CD8-positive, alpha-beta memory T cell (primary cell): Measurements from ENCODE around the gene SSX2IP. TPM values are rescaled to one million over a fixed set of nuclear protein-coding genes. Genes with fewer than 3 reads are reported as not detected.

Experiments
- CTCF ChIA-PET: fragments of 350-600 bp; sonication (Branson Sonifier 250); formaldehyde crosslinking; loops from one replicate; lab custom pipeline; 2021; ENCODE audit warnings: antibody characterized with exemption; lab: Charles Lee
- POLR2A ChIA-PET: fragments of 350-600 bp; sonication (Branson Sonifier 250); formaldehyde crosslinking; loops from one replicate; lab custom pipeline; 2021; ENCODE audit warnings: antibody characterized with exemption; lab: Charles Lee
- DNase-seq, 5 donors: peaks; one replicate each; pipeline versions ENCODE4 v3.0.0 to v3.0.0-alpha.2; 2020 to 2022; ENCODE audit warnings: mixed read lengths in 1 of 5
- H3K27ac ChIP-seq: one replicate; pipeline ENCODE4 v1.7.0; 2013; ENCODE audit warnings: low read depth, mild to moderate bottlenecking, low read length, moderate library complexity
- H3K27me3 ChIP-seq: 2 replicates; pipeline ENCODE4 v1.7.0; 2013; ENCODE audit warnings: low read length, mild to moderate bottlenecking; ENCODE audit not compliant: insufficient read depth, poor library complexity, severe bottlenecking
- H3K36me3 ChIP-seq: 2 replicates; pipeline ENCODE4 v1.7.0; 2013; ENCODE audit warnings: mild to moderate bottlenecking, low read length, moderate library complexity; ENCODE audit not compliant: insufficient read depth
- H3K4me1 ChIP-seq: 2 replicates; pipeline ENCODE4 v1.7.0; 2013; ENCODE audit warnings: mild to moderate bottlenecking, low read length, moderate library complexity; ENCODE audit not compliant: insufficient read depth
- H3K4me3 ChIP-seq: 2 replicates; pipeline ENCODE4 v1.7.0; 2013; ENCODE audit warnings: mild to moderate bottlenecking, low read length
- H3K9me3 ChIP-seq: 2 replicates; pipeline ENCODE4 v1.7.0; 2013; ENCODE audit warnings: mild to moderate bottlenecking, low read length
- H3K27ac Mint-ChIP-seq, 8 donors: one replicate each; pipeline ENCODE4 v1.8.0; 2020 to 2021; ENCODE audit warnings: mixed read lengths in 8 of 8, mild to moderate bottlenecking in 6 of 8, inconsistent platforms in 3 of 8, moderate library complexity in 3 of 8
- H3K27me3 Mint-ChIP-seq, 2 donors: one replicate each; pipeline ENCODE4 v1.8.0; 2020 to 2021; ENCODE audit warnings: mixed read lengths in 2 of 2, mild to moderate bottlenecking in 1 of 2, moderate library complexity in 1 of 2
- H3K36me3 Mint-ChIP-seq, 3 donors: one replicate each; pipeline ENCODE4 v1.8.0; 2020 to 2021; ENCODE audit warnings: mixed read lengths in 3 of 3, inconsistent platforms in 1 of 3, mild to moderate bottlenecking in 1 of 3
- H3K4me1 Mint-ChIP-seq, 3 donors: one replicate each; pipeline ENCODE4 v1.8.0; 2020 to 2021; ENCODE audit warnings: mixed read lengths in 3 of 3, inconsistent platforms in 1 of 3, mild to moderate bottlenecking in 1 of 3
- H3K4me3 Mint-ChIP-seq, 7 donors: one replicate each; pipeline ENCODE4 v1.8.0; 2020 to 2021; ENCODE audit warnings: mixed read lengths in 7 of 7, mild to moderate bottlenecking in 6 of 7, moderate library complexity in 4 of 7, inconsistent platforms in 2 of 7
- H3K9me3 Mint-ChIP-seq, 5 donors: one replicate each; pipeline ENCODE4 v1.8.0; 2020 to 2022; ENCODE audit warnings: mixed read lengths in 5 of 5, mild to moderate bottlenecking in 3 of 5, moderate library complexity in 2 of 5, inconsistent platforms in 1 of 5
- polyA plus RNA-seq: library from polyadenylated mRNA; unstranded; fragments of 300-500 nt; fragmentation: Illumina TruSeq; gene quantifications from one replicate; pipeline ENCODE4 v1.2.3, GENCODE V29; 2021
- total RNA-seq, 2 experiments: library from RNA; stranded (reverse); gene quantifications; one replicate each; pipeline ENCODE4 v1.2.3, GENCODE V29; 2021

Gene SSX2IP
- total and polyA plus RNA-seq, 3 experiments from 2014 or later, result 8.5 to 11.4 (median 10.4) TPM

- Histone ChIP-seq H3K4me1 (peaks cover 19% of the 10 kb centered on the region), H3K36me3 (no peaks in the 10 kb centered on the region), H3K27ac (no peak overlapping the region), H3K27me3 (no peaks in the 10 kb centered on the region), H3K4me3 (no peak overlapping the region), H3K9me3 (no peaks in the 10 kb centered on the region)
- Mint-ChIP-seq H3K27ac (peak overlapping the region in 3 of 8 donors; percentile 24 to 75 (median 25)), H3K4me1 (peaks cover 28 to 51% (median 43%) of the 10 kb centered on the region in 3 donors), H3K4me3 (peak overlapping the region in 1 of 7 donors; percentile 12), H3K27me3 (no peaks in the 10 kb centered on the region), H3K9me3 (no peaks in the 10 kb centered on the region), H3K36me3 (peaks cover 0 to 6% (median 0%) of the 10 kb centered on the region in 3 donors)
- ChIA-PET POLR2A (no interaction called here), CTCF (interaction anchor here (1.1 kb wide), 1 partner anchor 68 kb away, joined by 3 read pairs; no protein-coding TSS in a partner anchor)
- no peak for DNase-seq
Measured at GRCh38 chr1:84686223-84686622, 4.0 kb downstream of the SSX2IP start.

DNA sequence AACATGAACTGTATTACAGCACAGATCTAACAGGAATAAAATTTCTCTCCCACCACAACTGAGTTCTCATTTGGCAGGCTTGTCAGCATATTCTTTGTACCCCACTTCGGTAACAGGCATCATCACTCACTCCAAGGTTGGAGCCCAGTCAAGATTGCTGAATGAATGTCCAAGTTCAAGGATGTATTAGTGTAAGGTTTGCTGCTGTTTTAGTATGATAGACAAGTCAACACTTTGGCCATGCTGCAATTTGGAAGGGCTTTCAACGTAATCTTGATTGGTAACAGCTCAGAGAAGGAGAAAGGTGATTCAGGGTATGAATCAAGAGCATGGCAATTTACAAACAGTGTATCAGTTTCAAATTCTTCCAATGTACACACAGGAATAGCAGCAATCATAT is 6.8 kb downstream of the SSX2IP start:
- H3K4me3 Mint-ChIP-seq, result no peak overlapping the region
- Histone ChIP-seq H3K9me3 (no peaks in the 10 kb centered on the region), H3K27me3 (no peaks in the 10 kb centered on the region), H3K36me3 (no peaks in the 10 kb centered on the region), H3K4me3 (no peak overlapping the region), H3K4me1 (peaks cover 2% of the 10 kb centered on the region), H3K27ac (no peak overlapping the region)
- H3K27ac Mint-ChIP-seq, result no peak overlapping the region
- no peaks in the 10 kb centered on the region for H3K27me3 Mint-ChIP-seq
- ChIA-PET CTCF (no interaction called here), POLR2A (no interaction called here)
- H3K9me3 Mint-ChIP-seq, result no peaks in the 10 kb centered on the region
- H3K36me3 Mint-ChIP-seq, result peaks cover 0 to 2% (median 0%) of the 10 kb centered on the region in 3 donors
- no peak for DNase-seq
- peaks cover 18 to 45% (median 30%) of the 10 kb centered on the region in 3 donors for H3K4me1 Mint-ChIP-seq

- Mint-ChIP-seq H3K9me3 (no peaks in the 10 kb centered on the region), H3K36me3 (peaks cover 2 to 7% (median 2%) of the 10 kb centered on the region in 3 donors), H3K4me3 (no peak overlapping the region), H3K27me3 (no peaks in the 10 kb centered on the region), H3K27ac (no peak overlapping the region), H3K4me1 (peaks cover 12 to 31% (median 18%) of the 10 kb centered on the region in 3 donors)
- ChIA-PET POLR2A (no interaction called here), CTCF (interaction anchor here (1.2 kb wide), 1 partner anchor 13 kb away, joined by 3 read pairs; no protein-coding TSS in a partner anchor)
- no peaks in the 10 kb centered on the region for H3K4me1 ChIP-seq
- H3K4me3 ChIP-seq, result no peak overlapping the region
- DNase-seq, result no peak
- H3K9me3 ChIP-seq, result no peaks in the 10 kb centered on the region
- no peak overlapping the region for H3K27ac ChIP-seq
- H3K36me3 ChIP-seq, result no peaks in the 10 kb centered on the region
- no peaks in the 10 kb centered on the region for H3K27me3 ChIP-seq
Measured at GRCh38 chr1:84682047-84682446, 8.2 kb downstream of the SSX2IP start.

- ChIA-PET POLR2A (no interaction called here), CTCF (interaction anchor here (1.2 to 1.8 kb wide), 2 partner anchors 9 to 235 kb away, joined by 3 to 4 read pairs; no protein-coding TSS in a partner anchor)
- Histone ChIP-seq H3K4me3 (no peak overlapping the region), H3K4me1 (no peaks in the 10 kb centered on the region), H3K27ac (no peak overlapping the region), H3K9me3 (no peaks in the 10 kb centered on the region), H3K27me3 (no peaks in the 10 kb centered on the region), H3K36me3 (no peaks in the 10 kb centered on the region)
- peaks cover 0 to 8% (median 6%) of the 10 kb centered on the region in 3 donors for H3K36me3 Mint-ChIP-seq
- peaks cover 15 to 25% (median 20%) of the 10 kb centered on the region in 3 donors for H3K4me1 Mint-ChIP-seq
- H3K27ac Mint-ChIP-seq, result no peak overlapping the region
- no peak overlapping the region for H3K4me3 Mint-ChIP-seq
- H3K27me3 Mint-ChIP-seq, result no peaks in the 10 kb centered on the region
- no peaks in the 10 kb centered on the region for H3K9me3 Mint-ChIP-seq
- DNase-seq, result no peak
Measured at GRCh38 chr1:84677415-84678099, 12.7 kb downstream of the SSX2IP start.

- H3K27ac Mint-ChIP-seq, result peak overlapping the region in 1 of 8 donors; percentile 55
Measured at GRCh38 chr1:84675631-84676030, 14.6 kb downstream of the SSX2IP start.

GRCh38 chr1:84675106-84675505 is 15.2 kb downstream of the SSX2IP start:
- H3K27ac Mint-ChIP-seq, result no peak overlapping the region

More at GRCh38 chr1:84675631-84676030, 14.6 kb downstream of the SSX2IP start:
- no peak for DNase-seq
- H3K27ac ChIP-seq, result no peak overlapping the region
- no peaks in the 10 kb centered on the region for H3K27me3 ChIP-seq
- no peak overlapping the region for H3K4me3 ChIP-seq
- Mint-ChIP-seq H3K9me3 (no peaks in the 10 kb centered on the region), H3K36me3 (peaks cover under 1 to 8% (median 6%) of the 10 kb centered on the region in 3 donors), H3K4me3 (no peak overlapping the region), H3K27me3 (no peaks in the 10 kb centered on the region), H3K4me1 (peaks cover 11 to 24% (median 18%) of the 10 kb centered on the region in 3 donors)
- ChIA-PET POLR2A (no interaction called here), CTCF (interaction anchor here (1.8 kb wide), 1 partner anchor 233 kb away, joined by 4 read pairs; no protein-coding TSS in a partner anchor)
- H3K4me1 ChIP-seq, result no peaks in the 10 kb centered on the region
- H3K36me3 ChIP-seq, result no peaks in the 10 kb centered on the region
- no peaks in the 10 kb centered on the region for H3K9me3 ChIP-seq

DNA sequence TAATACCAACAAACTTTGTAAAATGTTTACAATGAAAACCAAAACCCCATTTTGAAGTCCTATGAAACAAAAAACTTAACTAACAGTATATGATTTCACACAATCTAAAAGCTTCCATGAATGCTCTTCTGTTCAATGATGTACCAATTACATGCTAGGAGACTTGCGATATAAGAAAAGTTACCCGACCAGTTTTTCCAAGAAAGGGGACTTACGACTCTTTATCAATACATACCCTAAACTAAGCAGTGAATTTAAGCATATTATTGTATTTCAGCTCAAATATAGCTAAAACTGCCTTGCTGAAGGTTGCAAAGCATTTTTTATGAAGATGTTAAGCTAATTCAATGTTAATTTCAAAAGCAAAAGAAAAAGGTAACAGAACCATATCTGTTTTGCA is 15.6 kb downstream of the SSX2IP start:
- H3K9me3 Mint-ChIP-seq, result no peaks in the 10 kb centered on the region
- H3K4me3 Mint-ChIP-seq, result no peak overlapping the region
- peaks cover 11 to 22% (median 12%) of the 10 kb centered on the region in 3 donors for H3K4me1 Mint-ChIP-seq
- ChIA-PET CTCF (no interaction called here), POLR2A (no interaction called here)
- Histone ChIP-seq H3K27me3 (no peaks in the 10 kb centered on the region), H3K9me3 (no peaks in the 10 kb centered on the region), H3K36me3 (no peaks in the 10 kb centered on the region), H3K4me3 (no peak overlapping the region), H3K4me1 (no peaks in the 10 kb centered on the region), H3K27ac (no peak overlapping the region)
- DNase-seq, result no peak
- H3K27ac Mint-ChIP-seq, result no peak overlapping the region
- H3K36me3 Mint-ChIP-seq, result peaks cover 5 to 8% (median 7%) of the 10 kb centered on the region in 3 donors
- no peaks in the 10 kb centered on the region for H3K27me3 Mint-ChIP-seq

More at GRCh38 chr1:84675106-84675505, 15.2 kb downstream of the SSX2IP start:
- DNase-seq, result no peak
- Mint-ChIP-seq H3K36me3 (peaks cover 3 to 8% (median 6%) of the 10 kb centered on the region in 3 donors), H3K4me3 (no peak overlapping the region), H3K27me3 (no peaks in the 10 kb centered on the region), H3K4me1 (peaks cover 11 to 22% (median 15%) of the 10 kb centered on the region in 3 donors), H3K9me3 (no peaks in the 10 kb centered on the region)
- H3K27me3 ChIP-seq, result no peaks in the 10 kb centered on the region
- H3K36me3 ChIP-seq, result no peaks in the 10 kb centered on the region
- H3K4me1 ChIP-seq, result no peaks in the 10 kb centered on the region
- no peak overlapping the region for H3K27ac ChIP-seq
- CTCF ChIA-PET, result no interaction called here
- no peak overlapping the region for H3K4me3 ChIP-seq
- POLR2A ChIA-PET, result no interaction called here
- no peaks in the 10 kb centered on the region for H3K9me3 ChIP-seq

GRCh38 chr1:84674021-84674420 is 16.2 kb downstream of the SSX2IP start:
- H3K4me3 ChIP-seq, result no peak overlapping the region
- CTCF ChIA-PET, result no interaction called here
- H3K27ac Mint-ChIP-seq, result no peak overlapping the region
- H3K9me3 ChIP-seq, result no peaks in the 10 kb centered on the region
- no peaks in the 10 kb centered on the region for H3K27me3 ChIP-seq
- no peaks in the 10 kb centered on the region for H3K27me3 Mint-ChIP-seq
- no peak for DNase-seq
- no peak overlapping the region for H3K4me3 Mint-ChIP-seq
- no peaks in the 10 kb centered on the region for H3K36me3 ChIP-seq
- no peaks in the 10 kb centered on the region for H3K4me1 ChIP-seq
- no peak overlapping the region for H3K27ac ChIP-seq
- peaks cover 8 to 10% (median 9%) of the 10 kb centered on the region in 3 donors for H3K36me3 Mint-ChIP-seq
- no peaks in the 10 kb centered on the region for H3K9me3 Mint-ChIP-seq
- peaks cover 11 to 22% (median 11%) of the 10 kb centered on the region in 3 donors for H3K4me1 Mint-ChIP-seq
- POLR2A ChIA-PET, result no interaction called here
